ENCODE data around the gene CXCL17. TPM values are rescaled to one million over a fixed set of nuclear protein-coding genes. Genes with fewer than 3 reads are reported as not detected.

CXCL17 gene
- total and polyA plus RNA-seq, 2 experiments from 2014 or later: 0.39 TPM; not detected in 1

GRCh38 chr19:42386974-42387707, 55.6 kb downstream of the CXCL17 start:
- Histone ChIP-seq H3F3A (replicated peaks; ENCODE audit: low read depth) (0 out of 2 replicates have a peak, but pooled peaks cover 4% of the 10 kb centered on the region), H3K27ac (ENCODE audit: low read depth) (0 out of 2 replicates have a peak overlapping the region, but pooled peaks have one; percentile 39), H3K4me3 (peak overlapping the region; percentile 72), H2AFZ (peak overlapping the region; percentile 91), H3K4me1 (ENCODE audit: insufficient read depth) (no peaks in the 10 kb centered on the region; the same call in 1 of the 2 replicates), H3K27me3 (ENCODE audit: insufficient read depth) (peaks cover 15% of the 10 kb centered on the region), H3K9me2 (ENCODE audit: insufficient read depth) (no peaks in the 10 kb centered on the region), H3K79me2 (replicated peaks; ENCODE audit: insufficient read depth) (no peaks in the 10 kb centered on the region), H4K20me1 (replicated peaks; ENCODE audit: insufficient read depth) (no peaks in the 10 kb centered on the region), H3K4me2 (peak overlapping the region; percentile 76), H3K36me3 (ENCODE audit: insufficient read depth) (no peaks in the 10 kb centered on the region)
- 0 out of 2 replicates have a peak, but pooled peaks have one; percentile 21 for TF ChIP-seq ETS1 (IDR thresholded peaks at IDR 0.05)
- TF ChIP-seq POLR2AphosphoS5 (IDR thresholded peaks at IDR 0.05; ENCODE audit: low read depth): peak; percentile 98
- no peak for TF ChIP-seq EZH2 (IDR thresholded peaks at IDR 0.05; ENCODE audit: low read depth, unreplicated experiment)
- 0 out of 2 replicates have a peak, but pooled peaks have one; percentile 24 for TF ChIP-seq CREB1 (CRISPR knock-in tag; IDR thresholded peaks at IDR 0.05; ENCODE audit: low read depth)
- TF ChIP-seq, protein P1, sequence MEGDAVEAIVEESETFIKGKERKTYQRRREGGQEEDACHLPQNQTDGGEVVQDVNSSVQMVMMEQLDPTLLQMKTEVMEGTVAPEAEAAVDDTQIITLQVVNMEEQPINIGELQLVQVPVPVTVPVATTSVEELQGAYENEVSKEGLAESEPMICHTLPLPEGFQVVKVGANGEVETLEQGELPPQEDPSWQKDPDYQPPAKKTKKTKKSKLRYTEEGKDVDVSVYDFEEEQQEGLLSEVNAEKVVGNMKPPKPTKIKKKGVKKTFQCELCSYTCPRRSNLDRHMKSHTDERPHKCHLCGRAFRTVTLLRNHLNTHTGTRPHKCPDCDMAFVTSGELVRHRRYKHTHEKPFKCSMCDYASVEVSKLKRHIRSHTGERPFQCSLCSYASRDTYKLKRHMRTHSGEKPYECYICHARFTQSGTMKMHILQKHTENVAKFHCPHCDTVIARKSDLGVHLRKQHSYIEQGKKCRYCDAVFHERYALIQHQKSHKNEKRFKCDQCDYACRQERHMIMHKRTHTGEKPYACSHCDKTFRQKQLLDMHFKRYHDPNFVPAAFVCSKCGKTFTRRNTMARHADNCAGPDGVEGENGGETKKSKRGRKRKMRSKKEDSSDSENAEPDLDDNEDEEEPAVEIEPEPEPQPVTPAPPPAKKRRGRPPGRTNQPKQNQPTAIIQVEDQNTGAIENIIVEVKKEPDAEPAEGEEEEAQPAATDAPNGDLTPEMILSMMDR (conservative IDR thresholded peaks at IDR 0.05; ENCODE audit: low read depth in 2 of 2): peak; percentile 58 to 63
- no peak for TF ChIP-seq NANOG (IDR thresholded peaks at IDR 0.05; ENCODE audit: borderline replicate concordance)
- no peaks in the 10 kb centered on the region for H3K9me3 Mint-ChIP-seq
- H3K27me3 Mint-ChIP-seq (ENCODE audit: insufficient read depth, low read depth, poor library complexity): peaks cover 19% of the 10 kb centered on the region
- peak overlapping the region; percentile 84 for H3K27ac Mint-ChIP-seq
- peaks cover 3% of the 10 kb centered on the region; the same call in 1 of the 3 replicates for H3K36me3 Mint-ChIP-seq (ENCODE audit: low read depth)
- peaks cover 18% of the 10 kb centered on the region for H3K4me1 Mint-ChIP-seq
- ATAC-seq: peak; percentile 90
- peak; percentile 93 for DNase-seq (ENCODE audit: low spot score)
- peak overlapping the region; percentile 79 for H3K4me3 Mint-ChIP-seq

- peaks cover 5% of the 10 kb centered on the region; the same call in 2 of the 3 replicates for H3K4me1 Mint-ChIP-seq
- H3K9me2 ChIP-seq (ENCODE audit: insufficient read depth): no peaks in the 10 kb centered on the region
- no peak for ATAC-seq
- TF ChIP-seq CREB1 (CRISPR knock-in tag; IDR thresholded peaks at IDR 0.05; ENCODE audit: low read depth): no peak
- no peak for TF ChIP-seq ETS1 (IDR thresholded peaks at IDR 0.05)
- TF ChIP-seq POLR2AphosphoS5 (IDR thresholded peaks at IDR 0.05; ENCODE audit: low read depth): no peak
- no peak for TF ChIP-seq JUNB (IDR thresholded peaks at IDR 0.05; ENCODE audit: unreplicated experiment)
- TF ChIP-seq NANOG (IDR thresholded peaks at IDR 0.05; ENCODE audit: borderline replicate concordance): no peak
- no peak for TF ChIP-seq REST (IDR thresholded peaks at IDR 0.05; ENCODE audit: unreplicated experiment)
- TF ChIP-seq, protein P1 (conservative IDR thresholded peaks at IDR 0.05; ENCODE audit: low read depth in 2 of 2): no peak
- no peak for TF ChIP-seq ZNF114 (CRISPR knock-in tag; IDR thresholded peaks at IDR 0.05)
- TF ChIP-seq EZH2 (IDR thresholded peaks at IDR 0.05; ENCODE audit: low read depth, unreplicated experiment): no peak
Measured at GRCh38 chr19:42380155-42380554, 62.6 kb downstream of the CXCL17 start.

More at GRCh38 chr19:42380155-42380554, 62.6 kb downstream of the CXCL17 start:
- Histone ChIP-seq H3F3A (replicated peaks; ENCODE audit: low read depth) (0 out of 2 replicates have a peak, but pooled peaks cover 4% of the 10 kb centered on the region), H3K4me3 (no peak overlapping the region), H3K4me2 (no peak overlapping the region), H2AFZ (no peak overlapping the region), H3K79me2 (replicated peaks; ENCODE audit: insufficient read depth) (no peaks in the 10 kb centered on the region), H3K27me3 (ENCODE audit: insufficient read depth) (no peaks in the 10 kb centered on the region), H3K36me3 (ENCODE audit: insufficient read depth) (no peaks in the 10 kb centered on the region), H3K4me1 (ENCODE audit: insufficient read depth) (no peaks in the 10 kb centered on the region), H3K27ac (ENCODE audit: low read depth) (no peak overlapping the region), H4K20me1 (replicated peaks; ENCODE audit: insufficient read depth) (no peaks in the 10 kb centered on the region)
- H3K4me3 Mint-ChIP-seq: no peak overlapping the region
- DNase-seq (ENCODE audit: low spot score): no peak
- H3K27me3 Mint-ChIP-seq (ENCODE audit: insufficient read depth, low read depth, poor library complexity): peaks cover 16% of the 10 kb centered on the region
- H3K36me3 Mint-ChIP-seq (ENCODE audit: low read depth): peaks cover 12% of the 10 kb centered on the region
- H3K27ac Mint-ChIP-seq: no peak overlapping the region
- peaks cover 3% of the 10 kb centered on the region; the same call in 2 of the 3 replicates for H3K9me3 Mint-ChIP-seq

All from GM23338 (cell line).